Activated naive CD8-positive, alpha-beta T cell treated with anti-CD3 and anti-CD28 coated beads, Interleukin-2, amount 50 U/mL, for 24 hours (primary cell): ENCODE data around the gene MANEAL.

Experiments
- ATAC-seq: fragments of 150-1000 bp; cut with Tn5 transposase; one replicate; pipeline ENCODE4 v1.10.0; 2021
- DNase-seq: peaks from one replicate; pipeline ENCODE4 v3.0.0; 2021
- H3K27ac Mint-ChIP-seq: one replicate; pipeline ENCODE4 v1.8.0; 2021; ENCODE audit warnings: mild to moderate bottlenecking, mixed read lengths
- H3K27me3 Mint-ChIP-seq: one replicate; pipeline ENCODE4 v1.8.0; 2021; ENCODE audit warnings: mixed read lengths
- H3K36me3 Mint-ChIP-seq: one replicate; pipeline ENCODE4 v1.8.0; 2021; ENCODE audit warnings: low read depth, mixed read lengths
- H3K4me1 Mint-ChIP-seq: one replicate; pipeline ENCODE4 v1.8.0; 2021; ENCODE audit warnings: mixed read lengths
- H3K4me3 Mint-ChIP-seq: one replicate; pipeline ENCODE4 v1.8.0; 2021; ENCODE audit warnings: mild to moderate bottlenecking, moderate library complexity, mixed read lengths
- H3K9me3 Mint-ChIP-seq: one replicate; pipeline ENCODE4 v1.8.0; 2021; ENCODE audit warnings: mixed read lengths

MANEAL gene

GRCh38 chr1:37807555-37808368 lies 14.1 kb downstream of the MANEAL start, which contains the start of the genes C1orf122 and YRDC:
Gene C1orf122, plus strand, starts transcription at chr1:37807790. Its CDS starts 615 bp downstream, at chr1:37808405.
Gene YRDC, minus strand, starts transcription at chr1:37808208. Its CDS starts 28 bp downstream, at chr1:37808180.
- peak; percentile 95 for DNase-seq
- H3K36me3 Mint-ChIP-seq = peaks cover 47% of the 10 kb centered on the region
- peak within 1 kb of the TSS; percentile 93 for H3K27ac Mint-ChIP-seq
- ATAC-seq = peak; percentile 94
- H3K27me3 Mint-ChIP-seq = no peaks in the 10 kb centered on the region
- peaks cover 48% of the 10 kb centered on the region for H3K4me1 Mint-ChIP-seq
- H3K9me3 Mint-ChIP-seq = no peaks in the 10 kb centered on the region
- peak within 1 kb of the TSS; percentile 91 for H3K4me3 Mint-ChIP-seq

GRCh38 chr1:37808369-37809319 lies 15.0 kb downstream of the MANEAL start:
- Mint-ChIP-seq H3K27me3 (no peaks in the 10 kb centered on the region), H3K4me1 (peaks cover 48% of the 10 kb centered on the region), H3K9me3 (no peaks in the 10 kb centered on the region), H3K4me3 (peak overlapping the region; percentile 91), H3K27ac (peak overlapping the region; percentile 93), H3K36me3 (peaks cover 39% of the 10 kb centered on the region)
- DNase-seq = peak; percentile 54
- peak; percentile 55 for ATAC-seq

GRCh38 chr1:37809942-37810341 lies 16.3 kb downstream of the MANEAL start:
- H3K36me3 Mint-ChIP-seq = peaks cover 32% of the 10 kb centered on the region
- H3K27me3 Mint-ChIP-seq = no peaks in the 10 kb centered on the region
- H3K4me1 Mint-ChIP-seq = peaks cover 46% of the 10 kb centered on the region
- no peak overlapping the region for H3K27ac Mint-ChIP-seq
- no peak for ATAC-seq
- DNase-seq = no peak
- no peaks in the 10 kb centered on the region for H3K9me3 Mint-ChIP-seq
- no peak overlapping the region for H3K4me3 Mint-ChIP-seq

GRCh38 chr1:37811027-37811655 lies 17.5 kb downstream of the MANEAL start:
- Mint-ChIP-seq H3K9me3 (no peaks in the 10 kb centered on the region), H3K36me3 (peaks cover 23% of the 10 kb centered on the region), H3K4me3 (no peak overlapping the region), H3K4me1 (peaks cover 36% of the 10 kb centered on the region), H3K27me3 (no peaks in the 10 kb centered on the region), H3K27ac (no peak overlapping the region)
- ATAC-seq (peak; percentile 29), DNase-seq (peak; percentile 75)

- H3K36me3 Mint-ChIP-seq = peaks cover 7% of the 10 kb centered on the region
- no peaks in the 10 kb centered on the region for H3K9me3 Mint-ChIP-seq
- H3K4me3 Mint-ChIP-seq = no peak overlapping the region
- ATAC-seq (no peak), DNase-seq (no peak)
- H3K27ac Mint-ChIP-seq = no peak overlapping the region
- H3K4me1 Mint-ChIP-seq = peaks cover 23% of the 10 kb centered on the region
- no peaks in the 10 kb centered on the region for H3K27me3 Mint-ChIP-seq
Observed at GRCh38 chr1:37813529-37814145, 20.0 kb downstream of the MANEAL start.

GRCh38 chr1:37814252-37814651 lies 20.6 kb downstream of the MANEAL start:
- ATAC-seq (no peak), DNase-seq (no peak)
- Mint-ChIP-seq H3K36me3 (peaks cover 9% of the 10 kb centered on the region), H3K9me3 (no peaks in the 10 kb centered on the region), H3K27me3 (no peaks in the 10 kb centered on the region), H3K27ac (no peak overlapping the region), H3K4me1 (peaks cover 17% of the 10 kb centered on the region), H3K4me3 (no peak overlapping the region)

GRCh38 chr1:37817481-37817880 lies 23.8 kb downstream of the MANEAL start:
- no peaks in the 10 kb centered on the region for H3K9me3 Mint-ChIP-seq
- no peaks in the 10 kb centered on the region for H3K27me3 Mint-ChIP-seq
- no peak for ATAC-seq
- H3K27ac Mint-ChIP-seq = no peak overlapping the region
- peaks cover 3% of the 10 kb centered on the region for H3K4me1 Mint-ChIP-seq
- H3K4me3 Mint-ChIP-seq = no peak overlapping the region
- peaks cover 26% of the 10 kb centered on the region for H3K36me3 Mint-ChIP-seq
- no peak for DNase-seq

- peaks cover 23% of the 10 kb centered on the region for H3K4me1 Mint-ChIP-seq
- H3K27me3 Mint-ChIP-seq = no peaks in the 10 kb centered on the region
- peaks cover 40% of the 10 kb centered on the region for H3K36me3 Mint-ChIP-seq
- no peak overlapping the region for H3K4me3 Mint-ChIP-seq
- ATAC-seq = no peak
- H3K27ac Mint-ChIP-seq = no peak overlapping the region
- H3K9me3 Mint-ChIP-seq = no peaks in the 10 kb centered on the region
- DNase-seq = no peak
Observed at GRCh38 chr1:37821481-37821880, 27.8 kb downstream of the MANEAL start.

GRCh38 chr1:37822906-37823815 lies 29.5 kb downstream of the MANEAL start:
- H3K4me1 Mint-ChIP-seq = peaks cover 27% of the 10 kb centered on the region
- peak overlapping the region; percentile 78 for H3K27ac Mint-ChIP-seq

GRCh38 chr1:37824001-37824400 lies 30.4 kb downstream of the MANEAL start:
- Mint-ChIP-seq H3K27ac (no peak overlapping the region), H3K4me3 (no peak overlapping the region), H3K36me3 (peaks cover 47% of the 10 kb centered on the region), H3K4me1 (peaks cover 27% of the 10 kb centered on the region), H3K9me3 (no peaks in the 10 kb centered on the region), H3K27me3 (no peaks in the 10 kb centered on the region)
- DNase-seq = no peak
- no peak for ATAC-seq

More at GRCh38 chr1:37822906-37823815, 29.5 kb downstream of the MANEAL start:
- no peak for DNase-seq
- Mint-ChIP-seq H3K27me3 (no peaks in the 10 kb centered on the region), H3K9me3 (no peaks in the 10 kb centered on the region), H3K4me3 (no peak overlapping the region), H3K36me3 (peaks cover 45% of the 10 kb centered on the region)
- ATAC-seq = peak; percentile 57

GRCh38 chr1:37825506-37825905 lies 31.9 kb downstream of the MANEAL start:
- Mint-ChIP-seq H3K27ac (peak overlapping the region; percentile 82), H3K9me3 (no peaks in the 10 kb centered on the region), H3K4me1 (peaks cover 27% of the 10 kb centered on the region), H3K4me3 (no peak overlapping the region), H3K27me3 (no peaks in the 10 kb centered on the region), H3K36me3 (peaks cover 45% of the 10 kb centered on the region)
- no peak for ATAC-seq
- DNase-seq = no peak

GRCh38 chr1:37828410-37829074 lies 34.9 kb downstream of the MANEAL start:
- no peak overlapping the region for H3K4me3 Mint-ChIP-seq
- peaks cover 21% of the 10 kb centered on the region for H3K4me1 Mint-ChIP-seq
- ATAC-seq (no peak), DNase-seq (no peak)
- H3K27me3 Mint-ChIP-seq = no peaks in the 10 kb centered on the region
- H3K36me3 Mint-ChIP-seq = peaks cover 45% of the 10 kb centered on the region
- no peaks in the 10 kb centered on the region for H3K9me3 Mint-ChIP-seq
- no peak overlapping the region for H3K27ac Mint-ChIP-seq

GRCh38 chr1:37831109-37831508 lies 37.5 kb downstream of the MANEAL start:
- no peak for ATAC-seq
- H3K4me3 Mint-ChIP-seq = no peak overlapping the region

More at GRCh38 chr1:37831109-37831508, 37.5 kb downstream of the MANEAL start:
- no peak overlapping the region for H3K27ac Mint-ChIP-seq
- peaks cover 47% of the 10 kb centered on the region for H3K36me3 Mint-ChIP-seq
- H3K27me3 Mint-ChIP-seq = no peaks in the 10 kb centered on the region
- no peaks in the 10 kb centered on the region for H3K9me3 Mint-ChIP-seq
- H3K4me1 Mint-ChIP-seq = peaks cover 5% of the 10 kb centered on the region
- DNase-seq = no peak
